Measurements from ENCODE around the gene NOL4L. TPM values are rescaled to one million over a fixed set of nuclear protein-coding genes. Genes with fewer than 3 reads are reported as not detected.

Gene NOL4L
- total RNA-seq, 1 donor from 2014 or later = 106 TPM

DNA sequence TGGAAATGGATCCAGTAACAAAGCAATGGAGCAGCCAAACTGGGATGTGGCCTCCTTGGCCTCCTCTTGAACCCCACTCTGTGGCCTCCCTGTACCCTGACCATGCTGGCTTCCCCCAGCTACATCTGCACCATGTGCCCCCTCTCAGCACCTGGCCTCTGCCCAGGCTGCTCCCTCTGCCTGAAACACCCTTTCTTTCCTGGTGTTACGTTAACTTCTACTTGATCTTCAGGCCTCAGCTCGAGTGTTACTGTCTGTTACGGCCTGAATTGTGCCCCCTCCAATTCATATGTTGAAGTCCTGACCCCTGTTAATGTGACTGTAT, 30.2 kb downstream of the NOL4L start:
- TF ChIP-seq, protein P1, sequence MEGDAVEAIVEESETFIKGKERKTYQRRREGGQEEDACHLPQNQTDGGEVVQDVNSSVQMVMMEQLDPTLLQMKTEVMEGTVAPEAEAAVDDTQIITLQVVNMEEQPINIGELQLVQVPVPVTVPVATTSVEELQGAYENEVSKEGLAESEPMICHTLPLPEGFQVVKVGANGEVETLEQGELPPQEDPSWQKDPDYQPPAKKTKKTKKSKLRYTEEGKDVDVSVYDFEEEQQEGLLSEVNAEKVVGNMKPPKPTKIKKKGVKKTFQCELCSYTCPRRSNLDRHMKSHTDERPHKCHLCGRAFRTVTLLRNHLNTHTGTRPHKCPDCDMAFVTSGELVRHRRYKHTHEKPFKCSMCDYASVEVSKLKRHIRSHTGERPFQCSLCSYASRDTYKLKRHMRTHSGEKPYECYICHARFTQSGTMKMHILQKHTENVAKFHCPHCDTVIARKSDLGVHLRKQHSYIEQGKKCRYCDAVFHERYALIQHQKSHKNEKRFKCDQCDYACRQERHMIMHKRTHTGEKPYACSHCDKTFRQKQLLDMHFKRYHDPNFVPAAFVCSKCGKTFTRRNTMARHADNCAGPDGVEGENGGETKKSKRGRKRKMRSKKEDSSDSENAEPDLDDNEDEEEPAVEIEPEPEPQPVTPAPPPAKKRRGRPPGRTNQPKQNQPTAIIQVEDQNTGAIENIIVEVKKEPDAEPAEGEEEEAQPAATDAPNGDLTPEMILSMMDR (IDR thresholded peaks at IDR 0.05; ENCODE audit: partially characterized antibody, unreplicated experiment) = no peak
- DNase-seq = peak; percentile 10
- Mint-ChIP-seq H3K4me1 (ENCODE audit: low read depth, unreplicated experiment) (peaks cover 26% of the 10 kb centered on the region), H3K27me3 (ENCODE audit: unreplicated experiment) (peaks cover 10% of the 10 kb centered on the region), H3K4me3 (ENCODE audit: unreplicated experiment) (no peak overlapping the region), H3K27ac (ENCODE audit: unreplicated experiment) (no peak overlapping the region), H3K9me3 (ENCODE audit: unreplicated experiment) (peaks cover 35% of the 10 kb centered on the region), H3K36me3 (ENCODE audit: unreplicated experiment) (peaks cover 11% of the 10 kb centered on the region)

- no peak for DNase-seq
- Mint-ChIP-seq H3K36me3 (ENCODE audit: unreplicated experiment) (peaks cover 21% of the 10 kb centered on the region), H3K27me3 (ENCODE audit: unreplicated experiment) (peaks cover 6% of the 10 kb centered on the region), H3K9me3 (ENCODE audit: unreplicated experiment) (peaks cover 32% of the 10 kb centered on the region), H3K4me1 (ENCODE audit: low read depth, unreplicated experiment) (peaks cover 17% of the 10 kb centered on the region), H3K4me3 (ENCODE audit: unreplicated experiment) (no peak overlapping the region), H3K27ac (ENCODE audit: unreplicated experiment) (no peak overlapping the region)
- TF ChIP-seq, protein P1 (IDR thresholded peaks at IDR 0.05; ENCODE audit: partially characterized antibody, unreplicated experiment) = no peak
Measured at GRCh38 chr20:32553618-32554017, 31.5 kb downstream of the NOL4L start.

GRCh38 chr20:32551693-32552092, 33.4 kb downstream of the NOL4L start:
- no peak overlapping the region for H3K27ac Mint-ChIP-seq (ENCODE audit: unreplicated experiment)
- peaks cover 4% of the 10 kb centered on the region for H3K4me1 Mint-ChIP-seq (ENCODE audit: low read depth, unreplicated experiment)
- TF ChIP-seq, protein P1 (IDR thresholded peaks at IDR 0.05; ENCODE audit: partially characterized antibody, unreplicated experiment) = no peak
- peaks cover 28% of the 10 kb centered on the region for H3K36me3 Mint-ChIP-seq (ENCODE audit: unreplicated experiment)
- peaks cover 4% of the 10 kb centered on the region for H3K27me3 Mint-ChIP-seq (ENCODE audit: unreplicated experiment)
- DNase-seq = no peak
- no peak overlapping the region for H3K4me3 Mint-ChIP-seq (ENCODE audit: unreplicated experiment)
- peaks cover 37% of the 10 kb centered on the region for H3K9me3 Mint-ChIP-seq (ENCODE audit: unreplicated experiment)

DNA sequence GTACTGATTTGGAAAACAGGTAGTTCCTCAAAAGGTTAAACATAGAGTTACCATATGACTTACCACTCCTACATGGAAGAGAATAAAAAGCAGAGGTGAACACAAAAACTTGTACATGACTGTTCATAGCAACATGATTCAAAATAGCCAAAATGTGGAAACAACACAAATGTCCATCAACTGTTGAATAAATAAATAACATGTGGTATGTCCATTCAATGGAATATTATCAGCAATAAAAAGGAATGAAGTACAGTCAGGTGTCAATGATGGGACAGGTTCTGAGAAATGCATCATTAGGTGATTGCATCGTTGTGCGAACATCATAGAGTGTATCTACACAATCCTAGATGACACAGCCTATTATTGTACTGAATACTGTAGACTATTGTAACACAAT, 35.3 kb downstream of the NOL4L start:
- H3K4me1 Mint-ChIP-seq (ENCODE audit: low read depth, unreplicated experiment) = peaks cover 6% of the 10 kb centered on the region
- H3K4me3 Mint-ChIP-seq (ENCODE audit: unreplicated experiment) = no peak overlapping the region
- no peak for DNase-seq

GRCh38 chr20:32547753-32548034, 37.4 kb downstream of the NOL4L start:
- peaks cover 25% of the 10 kb centered on the region for H3K9me3 Mint-ChIP-seq (ENCODE audit: unreplicated experiment)

More for the DNA sequence above, 35.3 kb downstream of the NOL4L start:
- Mint-ChIP-seq H3K36me3 (ENCODE audit: unreplicated experiment) (peaks cover 22% of the 10 kb centered on the region), H3K9me3 (ENCODE audit: unreplicated experiment) (peaks cover 26% of the 10 kb centered on the region), H3K27ac (ENCODE audit: unreplicated experiment) (no peak overlapping the region), H3K27me3 (ENCODE audit: unreplicated experiment) (peaks cover 2% of the 10 kb centered on the region)
- TF ChIP-seq, protein P1 (IDR thresholded peaks at IDR 0.05; ENCODE audit: partially characterized antibody, unreplicated experiment) = no peak

More at GRCh38 chr20:32547753-32548034, 37.4 kb downstream of the NOL4L start:
- Mint-ChIP-seq H3K4me3 (ENCODE audit: unreplicated experiment) (no peak overlapping the region), H3K36me3 (ENCODE audit: unreplicated experiment) (peaks cover 22% of the 10 kb centered on the region), H3K4me1 (ENCODE audit: low read depth, unreplicated experiment) (peaks cover 18% of the 10 kb centered on the region), H3K27ac (ENCODE audit: unreplicated experiment) (peak overlapping the region; percentile 4), H3K27me3 (ENCODE audit: unreplicated experiment) (peaks cover 6% of the 10 kb centered on the region)
- no peak for DNase-seq
- TF ChIP-seq, protein P1 (IDR thresholded peaks at IDR 0.05; ENCODE audit: partially characterized antibody, unreplicated experiment) = no peak
